IPS-20b (cell line): Measurements from ENCODE around the gene SBF2.
"Not testable (repeated sequence)": the region's sequence is repeated elsewhere in the genome, so short reads cannot be mapped to it uniquely, and the experiment has no call there.

Experiments used
- H3K27ac ChIP-seq: one replicate; pipeline ENCODE4 v1.5.1; 2013; ENCODE audit warnings: low read length
- H3K27me3 ChIP-seq: 2 replicates; pipeline ENCODE4 v1.6.1; 2013; ENCODE audit warnings: mild to moderate bottlenecking, low read length, inconsistent platforms; ENCODE audit not compliant: insufficient read depth
- H3K36me3 ChIP-seq: 2 replicates; pipeline ENCODE4 v1.6.1; 2013; ENCODE audit warnings: low read depth, mild to moderate bottlenecking, inconsistent platforms, low read length, moderate library complexity; ENCODE audit not compliant: insufficient read depth
- H3K4me1 ChIP-seq: 2 replicates; pipeline ENCODE4 v1.6.1; 2013; ENCODE audit warnings: mild to moderate bottlenecking, control low read depth, inconsistent platforms, low read length, moderate library complexity; ENCODE audit not compliant: insufficient read depth
- H3K4me3 ChIP-seq: 2 replicates; pipeline ENCODE4 v1.5.1; 2013; ENCODE audit warnings: mild to moderate bottlenecking, low read length, inconsistent platforms
- H3K9ac ChIP-seq: 2 replicates; pipeline ENCODE4 v1.6.1; 2013; ENCODE audit warnings: low read depth, mild to moderate bottlenecking, inconsistent platforms, low read length, moderate library complexity
- H3K9me3 ChIP-seq: 2 replicates; pipeline ENCODE4 v1.6.1; 2013; ENCODE audit warnings: mild to moderate bottlenecking, low read depth, low read length, inconsistent platforms; ENCODE audit not compliant: insufficient read depth

The SBF2 gene

DNA sequence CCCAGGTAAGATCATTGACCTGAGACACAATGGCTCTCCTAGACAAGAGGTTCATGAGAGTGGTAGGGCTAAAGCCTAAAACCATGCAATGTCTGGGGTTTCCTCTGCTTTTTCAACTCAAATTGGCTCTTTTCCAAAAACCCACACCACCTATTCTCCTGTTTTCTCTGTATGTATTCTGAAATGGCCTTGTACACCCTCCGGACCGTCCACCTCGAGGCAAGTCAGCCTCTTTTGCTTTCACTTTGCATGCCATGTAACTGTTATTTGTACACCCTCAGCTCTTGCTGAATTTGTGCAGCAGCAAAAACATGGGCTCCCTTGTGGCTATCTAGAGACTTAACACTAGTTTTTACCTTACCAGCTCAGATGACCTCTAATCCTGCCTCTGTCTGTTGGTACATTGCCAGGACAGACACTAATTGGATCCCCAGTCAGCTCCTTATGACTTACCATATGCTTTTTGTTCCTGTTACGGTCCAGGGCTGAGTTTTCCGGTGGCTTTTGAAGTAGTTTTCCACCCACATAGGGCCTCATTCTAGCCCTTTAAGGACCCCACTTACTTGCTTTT, 288.0 kb downstream of the SBF2 start:
- no peak overlapping the region for H3K27ac ChIP-seq
- no peaks in the 10 kb centered on the region for H3K27me3 ChIP-seq
- no peaks in the 10 kb centered on the region for H3K36me3 ChIP-seq
- no peak overlapping the region for H3K9ac ChIP-seq
- no peak overlapping the region for H3K4me3 ChIP-seq
- peaks cover 27% of the 10 kb centered on the region for H3K9me3 ChIP-seq
- H3K4me1 ChIP-seq, result peaks cover 4% of the 10 kb centered on the region

DNA sequence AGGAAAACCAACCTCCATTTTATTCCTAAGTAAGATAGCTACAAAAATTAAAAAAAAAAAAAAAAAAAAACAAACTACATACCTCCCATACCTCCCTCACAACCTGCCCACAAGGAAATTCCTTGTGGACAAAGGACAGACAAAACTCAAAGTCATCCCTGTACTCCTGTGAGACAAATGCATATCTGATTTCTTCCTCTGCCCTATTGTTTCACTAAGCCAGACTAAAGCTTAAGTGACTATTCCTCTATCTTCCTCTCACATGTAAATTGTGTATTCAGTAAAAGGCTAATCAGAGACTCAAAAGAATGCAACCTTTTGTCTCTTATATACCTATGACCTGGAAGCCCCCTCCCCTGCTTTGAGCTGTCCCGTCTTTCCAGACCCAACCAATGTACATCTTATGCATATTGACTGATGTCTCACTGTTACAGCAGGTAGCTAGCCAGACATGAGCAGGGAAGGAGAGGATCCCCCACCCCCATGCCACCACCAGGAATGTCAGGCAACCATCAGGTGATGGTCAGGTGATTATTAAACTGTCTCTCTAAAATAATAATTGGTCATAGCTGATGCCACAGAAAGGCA, 289.4 kb downstream of the SBF2 start:
- peaks cover 18% of the 10 kb centered on the region for H3K9me3 ChIP-seq
- no peak overlapping the region for H3K27ac ChIP-seq
- H3K4me3 ChIP-seq, result no peak overlapping the region
- H3K36me3 ChIP-seq, result no peaks in the 10 kb centered on the region
- H3K27me3 ChIP-seq, result no peaks in the 10 kb centered on the region
- H3K9ac ChIP-seq, result no peak overlapping the region
- H3K4me1 ChIP-seq, result peaks cover 4% of the 10 kb centered on the region

DNA sequence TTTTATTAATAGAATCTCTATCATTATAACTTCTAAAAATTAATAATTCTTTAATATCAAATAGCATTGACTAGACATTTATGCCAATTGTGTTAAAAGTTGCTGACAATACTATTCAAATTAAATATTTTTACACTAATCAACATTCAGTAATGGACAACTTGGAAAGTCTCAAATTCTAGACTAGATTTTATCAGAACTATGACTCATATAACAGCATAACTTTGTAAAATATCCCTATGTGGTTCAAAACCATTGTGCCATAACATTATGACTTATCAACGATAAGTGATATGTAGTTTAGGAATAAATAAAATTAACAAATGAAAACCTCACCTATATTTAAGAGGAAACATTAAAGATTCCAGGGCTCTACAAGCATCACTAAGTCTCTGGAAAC, 291.8 kb downstream of the SBF2 start:
- Histone ChIP-seq H3K4me3 (no peak overlapping the region), H3K27me3 (no peaks in the 10 kb centered on the region), H3K27ac (no peak overlapping the region), H3K9ac (no peak overlapping the region), H3K9me3 (peaks cover 4% of the 10 kb centered on the region; the same call in 1 of the 2 replicates), H3K4me1 (peaks cover 4% of the 10 kb centered on the region), H3K36me3 (peaks cover 6% of the 10 kb centered on the region; the same call in 1 of the 2 replicates)

DNA sequence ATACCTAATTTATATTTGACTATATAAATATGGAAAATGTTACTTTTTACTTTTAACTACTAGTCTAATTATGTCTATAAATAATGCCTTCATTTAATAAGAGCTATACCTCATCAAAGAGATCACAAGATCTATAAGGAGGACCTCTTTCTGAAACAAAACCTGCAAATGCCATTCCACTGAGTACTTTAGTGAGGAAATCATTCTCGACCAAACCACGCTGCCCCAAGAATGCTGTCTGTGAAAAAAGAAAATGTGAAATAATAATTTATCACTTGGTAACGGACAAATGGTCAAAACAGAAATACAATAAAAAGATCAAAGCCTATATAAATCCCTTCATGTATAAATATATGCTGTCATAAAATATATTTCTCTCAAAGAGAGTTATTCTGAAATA, 301.7 kb downstream of the SBF2 start:
- H3K27ac ChIP-seq, result no peak overlapping the region
- H3K4me1 ChIP-seq, result no peaks in the 10 kb centered on the region
- H3K27me3 ChIP-seq, result no peaks in the 10 kb centered on the region
- no peaks in the 10 kb centered on the region for H3K9me3 ChIP-seq
- H3K36me3 ChIP-seq, result no peaks in the 10 kb centered on the region
- H3K4me3 ChIP-seq, result no peak overlapping the region
- H3K9ac ChIP-seq, result no peak overlapping the region

DNA sequence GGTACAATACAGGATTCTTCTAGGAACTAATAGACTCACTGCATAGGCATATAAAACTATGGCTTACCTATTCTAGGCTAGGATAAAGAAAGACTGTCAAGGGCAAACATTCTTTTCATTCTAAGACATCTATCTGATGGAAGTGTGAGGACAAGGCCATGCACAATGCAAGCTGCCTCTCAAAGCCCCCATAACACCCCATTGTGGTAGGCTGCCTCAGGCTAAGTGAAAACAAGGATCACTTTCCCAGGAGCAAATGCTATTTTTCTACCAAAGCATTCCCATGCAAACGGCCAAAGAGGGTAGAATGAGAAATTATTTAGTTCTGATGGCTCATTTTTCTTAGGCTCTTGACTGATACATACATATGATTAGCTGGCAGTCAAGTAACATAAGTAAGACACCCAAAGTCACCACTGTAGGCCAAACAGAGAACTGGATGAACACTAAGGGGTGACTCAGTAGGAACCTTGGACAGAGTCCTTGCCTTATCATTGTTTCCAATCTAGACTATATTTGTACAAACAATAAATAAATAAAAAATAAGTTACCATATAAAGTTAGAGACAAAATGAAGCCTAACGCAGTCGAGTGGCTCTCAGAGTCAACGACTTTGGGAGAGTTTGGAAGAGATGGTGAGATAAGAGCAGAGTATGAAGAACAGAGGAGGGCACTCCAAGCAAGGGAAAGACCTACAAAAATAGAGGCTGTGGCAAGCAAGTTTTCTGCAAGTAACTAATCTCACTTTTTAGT, 303.6 kb downstream of the SBF2 start:
- no peaks in the 10 kb centered on the region for H3K4me1 ChIP-seq
- H3K4me3 ChIP-seq, result no peak overlapping the region
- no peaks in the 10 kb centered on the region for H3K36me3 ChIP-seq
- H3K27me3 ChIP-seq, result no peaks in the 10 kb centered on the region
- H3K9me3 ChIP-seq, result no peaks in the 10 kb centered on the region
- no peak overlapping the region for H3K9ac ChIP-seq
- no peak overlapping the region for H3K27ac ChIP-seq

DNA sequence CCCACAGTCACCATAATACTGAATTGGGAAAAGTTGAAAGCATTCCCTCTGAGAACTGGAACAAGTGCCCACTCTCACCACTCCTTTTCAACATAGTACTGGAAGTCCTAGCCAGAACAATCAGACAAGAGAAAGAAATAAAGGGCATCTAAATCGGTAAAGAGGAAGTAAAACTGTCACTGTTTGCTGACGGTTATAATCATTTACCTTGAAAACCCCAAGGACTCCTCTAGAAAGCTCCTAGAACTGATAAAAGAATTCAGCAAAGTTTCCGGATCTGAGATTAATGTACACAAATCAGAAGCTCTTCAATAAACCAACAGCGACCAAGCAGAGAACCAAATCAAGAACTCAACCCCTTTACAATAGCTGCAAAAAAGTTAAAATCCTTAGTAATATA, 306.7 kb downstream of the SBF2 start:
- H3K36me3 ChIP-seq, H3K9ac ChIP-seq, H3K9me3 ChIP-seq, H3K27ac ChIP-seq, H3K4me1 ChIP-seq, H3K4me3 ChIP-seq, H3K27me3 ChIP-seq: not testable (repeated sequence)

DNA sequence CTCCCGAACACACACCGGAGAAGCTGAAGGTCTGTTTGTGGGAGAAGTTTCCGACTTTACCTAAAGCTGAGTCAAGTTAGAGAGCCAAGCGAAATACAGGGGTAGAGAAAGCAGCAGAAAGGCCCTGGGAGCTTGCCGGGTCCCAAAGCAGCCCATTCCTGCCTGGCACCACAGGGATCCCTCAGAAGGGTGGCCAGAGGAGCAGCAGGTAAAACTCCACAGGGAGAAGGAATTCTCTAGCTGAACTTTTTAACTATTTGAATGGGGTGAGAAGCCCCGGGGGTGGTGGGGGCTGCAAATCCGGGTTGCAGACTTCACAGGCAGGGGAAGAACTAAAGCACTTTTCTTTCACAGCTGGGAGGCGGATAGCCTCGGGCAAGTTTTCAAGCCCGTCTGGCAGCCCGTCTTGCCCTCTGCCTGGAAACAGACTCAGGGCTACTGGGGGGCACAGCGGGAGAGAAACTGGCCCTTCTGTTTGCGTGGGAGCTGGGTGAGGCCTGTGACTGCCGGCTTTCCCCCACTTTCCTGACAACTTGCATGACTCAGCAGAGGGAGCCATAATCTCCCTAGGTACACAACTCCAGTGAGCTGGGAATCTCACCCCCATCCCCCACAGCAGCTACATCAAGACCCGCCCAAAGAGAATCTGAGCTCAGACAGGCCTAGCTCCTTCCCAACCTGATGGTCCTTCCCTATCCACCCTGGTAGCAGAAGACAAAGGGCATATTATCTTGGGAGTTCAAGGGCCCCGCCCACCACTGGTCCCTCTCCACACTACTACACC, 311.0 kb downstream of the SBF2 start:
- Histone ChIP-seq H3K4me3 (no peak overlapping the region), H3K9me3 (no peaks in the 10 kb centered on the region), H3K27me3 (no peaks in the 10 kb centered on the region), H3K36me3 (no peaks in the 10 kb centered on the region), H3K27ac (no peak overlapping the region), H3K4me1 (peaks cover 6% of the 10 kb centered on the region; the same call in 1 of the 2 replicates), H3K9ac (no peak overlapping the region)

DNA sequence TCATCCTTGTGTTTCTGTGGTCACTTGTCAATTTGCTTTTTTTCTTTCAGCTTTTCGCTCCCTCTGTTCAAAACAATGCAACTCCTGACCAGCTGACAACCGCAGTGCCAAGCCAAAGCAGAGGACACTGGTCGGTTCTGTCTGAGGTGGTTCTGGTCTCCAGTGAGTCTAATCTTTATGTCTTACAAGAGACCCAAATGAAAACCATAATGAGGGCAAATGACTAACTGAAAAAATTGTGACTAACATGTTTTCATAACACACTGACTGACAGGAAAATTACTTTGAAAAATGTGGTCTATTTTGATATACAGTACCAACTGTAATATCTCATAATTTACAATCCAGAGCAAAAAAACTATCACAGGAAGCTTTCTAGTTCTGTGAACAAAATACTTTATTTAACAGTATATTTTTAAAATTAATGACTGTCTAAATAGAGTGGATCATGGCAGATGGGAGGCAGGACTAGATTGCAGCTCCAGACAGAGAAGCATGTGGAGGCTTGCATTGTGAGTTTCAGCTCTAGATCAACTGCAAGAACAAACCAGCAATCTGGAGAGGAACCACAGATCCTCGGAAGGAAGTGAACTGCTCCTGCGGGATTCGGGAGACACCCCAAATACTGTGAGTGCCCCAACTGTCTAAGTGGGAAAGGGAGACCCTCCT, 311.8 kb downstream of the SBF2 start:
- Histone ChIP-seq H3K4me1 (peaks cover 6% of the 10 kb centered on the region; the same call in 1 of the 2 replicates), H3K9me3 (no peaks in the 10 kb centered on the region), H3K27ac (no peak overlapping the region), H3K36me3 (no peaks in the 10 kb centered on the region), H3K9ac (no peak overlapping the region), H3K4me3 (no peak overlapping the region), H3K27me3 (no peaks in the 10 kb centered on the region)

DNA sequence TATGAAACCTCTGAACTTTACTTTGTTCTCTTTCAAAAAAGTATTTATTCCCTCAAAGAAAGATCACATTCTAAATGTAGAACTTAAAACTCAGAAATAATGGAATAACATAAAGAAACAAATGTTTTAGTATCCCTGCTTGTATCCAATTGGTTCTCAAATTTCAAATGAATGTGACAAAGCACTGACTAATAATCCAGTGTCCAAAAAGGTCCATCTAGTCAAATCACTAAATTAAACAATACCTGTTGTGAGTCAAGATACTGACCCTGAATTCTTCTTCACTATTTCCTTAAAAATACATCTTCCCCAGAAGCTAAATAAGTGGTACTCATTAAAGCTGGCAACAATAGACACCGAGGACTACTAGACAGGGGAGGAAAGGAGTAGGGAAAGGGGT, 313.1 kb downstream of the SBF2 start:
- H3K36me3 ChIP-seq, result no peaks in the 10 kb centered on the region
- peaks cover 6% of the 10 kb centered on the region; the same call in 1 of the 2 replicates for H3K4me1 ChIP-seq
- no peak overlapping the region for H3K4me3 ChIP-seq
- H3K27me3 ChIP-seq, result no peaks in the 10 kb centered on the region
- no peak overlapping the region for H3K27ac ChIP-seq
- no peaks in the 10 kb centered on the region for H3K9me3 ChIP-seq
- H3K9ac ChIP-seq, result no peak overlapping the region

DNA sequence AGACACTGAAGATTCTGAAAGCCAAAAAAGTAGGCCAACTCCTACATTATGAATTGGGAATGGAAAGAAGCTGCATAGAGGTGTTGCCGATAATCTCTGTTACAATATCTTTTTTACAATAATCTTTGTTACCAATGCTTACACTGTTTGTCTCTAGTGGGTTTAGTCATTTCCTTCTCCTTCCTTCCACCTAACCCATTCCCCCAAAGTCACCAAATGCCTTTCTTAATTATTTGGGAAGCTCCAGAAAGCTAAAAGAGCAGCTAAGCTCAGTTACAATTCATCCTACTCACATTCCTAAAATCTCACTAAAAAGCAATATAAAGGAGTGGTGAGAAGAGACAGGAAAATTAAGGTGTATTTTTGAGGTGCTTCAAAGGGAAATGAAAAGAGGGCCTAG, 316.5 kb downstream of the SBF2 start:
- Histone ChIP-seq H3K4me3 (no peak overlapping the region), H3K27me3 (no peaks in the 10 kb centered on the region), H3K4me1 (peaks cover 13% of the 10 kb centered on the region; the same call in 1 of the 2 replicates), H3K27ac (no peak overlapping the region), H3K36me3 (no peaks in the 10 kb centered on the region), H3K9me3 (no peaks in the 10 kb centered on the region), H3K9ac (no peak overlapping the region)

DNA sequence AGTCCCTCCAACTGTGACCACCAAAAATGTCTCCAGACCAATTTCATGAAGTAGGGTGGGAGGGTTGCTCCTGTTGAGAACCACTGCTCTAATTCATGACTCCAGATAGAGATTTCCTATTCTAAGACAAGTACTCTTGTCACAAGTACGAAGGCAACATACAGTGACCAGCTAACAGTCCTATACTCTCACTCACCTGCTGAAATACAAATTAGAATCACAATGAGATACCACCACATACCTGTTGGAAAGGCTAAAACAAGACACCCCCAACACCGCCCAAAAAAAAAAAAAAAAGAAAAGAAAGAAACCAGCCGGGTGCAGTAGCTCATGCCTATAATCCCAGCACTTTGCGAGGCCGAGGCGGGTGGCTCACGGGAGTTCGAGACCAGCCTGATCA, 319.6 kb downstream of the SBF2 start:
- Histone ChIP-seq H3K4me1 (peaks cover 13% of the 10 kb centered on the region; the same call in 1 of the 2 replicates), H3K27ac (no peak overlapping the region), H3K36me3 (no peaks in the 10 kb centered on the region), H3K9ac (no peak overlapping the region), H3K9me3 (no peaks in the 10 kb centered on the region), H3K27me3 (no peaks in the 10 kb centered on the region), H3K4me3 (no peak overlapping the region)
